Gastroesophageal sphincter (tissue), 3 donors: ENCODE measurements around the gene CAMK1G.

Source experiments
- CTCF ChIP-seq, 4 experiments: fragments of 200-600 bp in 2 of 4; fragments of 450-650 bp in 2 of 4; sonication (generic) in 1 of 4; IDR thresholded peaks; one replicate each; pipeline ENCODE4 v1.5.1; 2017 to 2019; ENCODE audit warnings: antibody characterized with exemption in 4 of 4, mild to moderate bottlenecking in 2 of 4, moderate library complexity in 2 of 4
- POLR2A ChIP-seq, 2 donors: fragments of 450-650 bp; IDR thresholded peaks; one replicate each; pipeline ENCODE4 v1.6.1; 2017; ENCODE audit warnings: antibody characterized with exemption in 2 of 2, mild to moderate bottlenecking in 2 of 2, moderate library complexity in 1 of 2
- POLR2AphosphoS5 ChIP-seq: sonication (generic); formaldehyde crosslinking; IDR thresholded peaks from one replicate; pipeline ENCODE4 v1.6.1; 2017; ENCODE audit warnings: antibody characterized with exemption

- TF ChIP-seq CTCF (IDR thresholded peaks at IDR 0.05) (no peak), POLR2A (IDR thresholded peaks at IDR 0.05) (no peak), POLR2AphosphoS5 (no peak)
These were observed 27.1 kb downstream of the CAMK1G start for GRCh38 chr1:209610631-209610905.
